Vagina (tissue), 2 donors: ENCODE measurements around the gene GRIN2A.

Source experiments
- CTCF ChIP-seq, 3 experiments: fragments of 450-650 bp in 2 of 3; fragments of 200-600 bp in 1 of 3; sonication (generic) in 1 of 3; IDR thresholded peaks; one replicate each; pipeline ENCODE4 v1.5.1; 2017 to 2019; ENCODE audit warnings: antibody characterized with exemption in 3 of 3, mild to moderate bottlenecking in 2 of 3, moderate library complexity in 2 of 3
- POLR2A ChIP-seq, 2 donors: fragments of 450-650 bp; IDR thresholded peaks; one replicate each; pipeline ENCODE4 v1.6.1; 2017; ENCODE audit warnings: antibody characterized with exemption in 2 of 2, mild to moderate bottlenecking in 2 of 2, moderate library complexity in 2 of 2

- TF ChIP-seq CTCF (IDR thresholded peaks at IDR 0.05), result no peak
- TF ChIP-seq POLR2A (IDR thresholded peaks at IDR 0.05), result no peak
Measured at GRCh38 chr16:10065019-10065418, 117.2 kb downstream of the GRIN2A start.
